HS-27A (cell line): ENCODE data around the gene SDHB.
A peak's percentile ranks its signal among the peaks of the same experiment; 100 is the strongest.

Experiments
- DNase-seq: peaks from one replicate; pipeline ENCODE4 v3.0.0-alpha.2; 2012; ENCODE audit warnings: low read depth, missing footprints

SDHB gene

DNA sequence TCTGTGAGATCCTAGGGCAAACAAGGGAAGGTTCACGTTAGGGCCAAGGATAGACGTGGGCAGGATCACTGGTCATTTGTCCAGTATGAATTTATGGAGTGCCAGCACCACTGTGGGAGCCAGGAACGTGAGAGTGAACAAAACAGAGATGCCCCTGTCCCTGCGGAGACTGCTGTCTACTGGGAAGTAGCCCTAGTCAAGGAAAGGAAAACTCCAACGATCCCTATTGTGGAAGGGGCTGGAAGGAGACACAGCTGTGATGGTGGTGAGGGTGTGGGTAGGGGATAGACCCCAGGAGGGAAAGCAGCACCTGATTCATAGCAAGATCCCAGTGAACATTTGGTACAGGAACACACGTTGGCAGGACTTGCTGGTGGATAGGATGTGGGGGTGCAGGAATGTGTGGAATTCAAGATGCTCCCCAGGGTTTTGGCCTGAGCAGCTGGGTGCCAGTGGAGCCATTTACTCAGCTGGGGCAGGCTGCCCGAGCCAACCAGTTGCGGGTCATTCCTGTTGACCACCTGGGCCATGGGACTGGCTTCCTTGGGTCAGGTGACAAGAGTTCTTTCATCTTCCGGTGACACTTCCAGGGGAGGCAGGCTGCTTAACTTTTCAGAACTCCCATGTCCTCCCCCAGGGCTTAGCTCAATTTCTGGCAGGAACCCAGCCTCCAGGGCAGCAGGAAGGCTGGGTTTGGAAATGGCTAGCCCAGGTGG lies 40.9 kb downstream of the SDHB start:
- peak; percentile 65 for DNase-seq

GRCh38 chr1:17011439-17012307 lies 42.2 kb downstream of the SDHB start, which contains the start of gene ATP13A2:
TSS of gene ATP13A2 (minus strand) at chr1:17011928. CDS start at chr1:17011738, 190 bp downstream.
- DNase-seq = no peak

DNA sequence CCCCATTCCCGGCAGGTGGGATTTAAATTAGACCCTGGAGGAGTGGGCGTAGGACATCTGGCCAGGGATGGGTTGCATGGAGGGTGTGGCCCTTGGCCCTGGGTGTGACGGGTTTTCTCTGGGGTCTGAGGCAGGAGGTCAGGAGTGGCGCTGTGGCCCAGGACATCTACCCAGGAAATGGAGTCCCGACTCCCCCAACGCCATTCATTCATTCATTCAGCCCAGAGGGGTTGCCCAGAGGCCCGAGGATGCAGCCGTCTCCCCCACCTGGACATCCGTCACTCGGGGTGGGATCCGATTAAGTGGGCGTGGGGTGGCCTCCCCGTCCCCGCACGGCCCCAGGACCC lies 42.8 kb downstream of the SDHB start:
- no peak for DNase-seq

- DNase-seq = no peak
Observed at GRCh38 chr1:17009706-17010105, 44.1 kb downstream of the SDHB start.

DNA sequence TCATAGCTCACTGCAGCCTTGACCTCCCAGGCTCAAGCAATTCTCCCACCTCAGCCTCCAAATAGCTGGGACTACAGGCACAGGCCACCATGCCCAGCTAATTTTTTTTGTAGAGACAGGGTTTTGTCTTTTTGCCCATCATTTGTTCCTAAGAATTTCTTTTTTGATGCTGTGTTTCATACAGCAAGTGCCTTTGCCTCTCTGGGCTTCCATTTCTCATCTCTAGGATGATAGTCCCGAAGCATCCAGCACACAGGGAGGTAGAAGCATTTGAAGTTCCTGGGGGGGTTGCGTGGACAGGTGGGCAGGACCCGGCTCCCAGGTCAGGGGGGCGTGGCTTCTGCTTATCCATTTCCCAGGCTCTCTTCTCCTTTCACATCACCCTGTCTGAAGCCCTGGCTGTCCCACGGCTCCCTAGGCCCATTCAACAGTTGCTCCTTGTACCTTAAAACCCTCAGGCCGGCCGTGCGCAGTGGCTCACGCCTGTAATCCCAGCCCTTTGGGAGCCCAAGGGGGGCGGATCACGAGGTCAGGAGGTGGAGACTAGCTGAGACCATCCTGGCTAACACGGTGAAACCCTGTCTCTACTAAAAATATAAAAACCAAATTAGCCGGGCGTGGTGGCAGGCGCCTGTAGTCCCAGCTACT lies 45.5 kb downstream of the SDHB start:
- DNase-seq = no peak

DNA sequence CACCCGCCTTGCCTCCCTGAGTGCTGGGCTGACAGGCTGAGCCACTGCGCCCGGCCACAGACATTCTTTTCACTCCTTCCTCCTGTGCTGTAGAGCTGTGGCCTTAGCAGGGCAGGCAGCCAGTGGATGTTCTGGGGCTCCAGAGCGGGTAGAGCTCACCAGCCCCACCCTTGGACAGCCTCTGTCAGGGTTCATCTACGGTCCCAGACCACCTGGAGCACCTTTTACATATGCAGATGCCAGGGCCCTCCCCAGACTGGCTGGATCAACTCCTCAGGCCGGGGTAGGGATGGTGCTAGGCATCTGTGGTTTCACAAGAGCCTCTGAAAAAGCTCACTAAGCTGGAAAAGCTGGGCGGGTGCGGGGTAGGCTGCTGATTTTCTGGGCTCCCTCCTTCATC lies 46.7 kb downstream of the SDHB start:
- no peak for DNase-seq

DNA sequence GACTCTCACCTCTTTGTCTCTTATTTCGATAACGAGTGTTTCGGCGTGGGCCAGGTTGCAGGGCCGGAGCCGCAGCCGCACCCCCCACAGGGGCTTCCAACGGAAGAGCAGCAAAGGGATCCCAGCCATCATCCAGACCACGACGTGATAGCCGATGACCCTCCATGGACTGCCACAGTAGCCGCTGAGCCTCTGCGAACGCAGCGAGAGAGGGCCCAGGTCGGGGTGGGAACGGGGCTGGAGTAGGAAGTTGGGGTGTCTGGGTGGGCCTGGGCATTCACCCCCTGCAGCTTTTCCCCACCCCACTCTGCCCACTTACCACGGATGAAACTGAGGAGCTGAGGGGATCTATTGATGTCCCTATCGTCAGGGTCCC lies 48.5 kb downstream of the SDHB start:
- DNase-seq = no peak

GRCh38 chr1:17004466-17005364 lies 49.1 kb downstream of the SDHB start:
- no peak for DNase-seq

DNA sequence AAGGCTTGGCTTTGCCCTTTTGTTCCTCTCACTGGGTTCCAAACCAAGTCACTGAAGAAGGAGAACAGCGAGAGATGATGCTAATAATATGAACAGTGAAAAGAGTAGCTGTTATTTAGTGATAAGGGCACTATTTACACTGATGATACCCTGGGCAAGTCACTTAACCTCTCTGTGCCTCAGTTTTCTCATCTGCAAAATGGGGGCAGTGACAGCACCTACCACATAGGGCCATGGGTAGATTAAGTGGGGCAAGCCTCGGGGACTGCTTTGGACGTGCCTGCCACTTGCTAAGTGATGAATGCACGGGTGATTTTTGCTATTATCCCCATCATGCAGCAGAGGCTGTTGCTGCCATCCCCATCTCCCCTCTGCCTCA lies 51.3 kb downstream of the SDHB start:
- no peak for DNase-seq

GRCh38 chr1:17001760-17002523 lies 51.9 kb downstream of the SDHB start:
- DNase-seq = no peak

- no peak for DNase-seq
Observed at GRCh38 chr1:16999863-17000262, 54.0 kb downstream of the SDHB start.

DNA sequence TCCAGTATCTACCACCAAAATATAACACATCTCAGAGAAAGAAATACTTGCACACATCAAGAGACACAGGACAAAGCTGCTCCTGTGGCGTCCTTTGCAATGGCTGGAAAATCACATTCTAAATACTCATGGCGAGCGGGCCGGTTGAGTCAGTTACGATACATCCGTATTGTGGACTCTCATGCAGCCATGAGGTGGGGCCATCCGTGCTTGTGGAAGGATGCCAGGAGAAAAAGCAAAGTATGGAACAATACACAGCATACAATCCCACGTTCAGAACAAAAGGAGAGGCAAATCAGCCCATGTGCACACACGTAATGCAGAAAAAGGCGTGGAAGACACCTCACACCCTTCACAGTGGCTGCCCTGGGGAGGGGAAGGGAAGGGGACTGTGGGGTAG lies 55.2 kb downstream of the SDHB start:
- no peak for DNase-seq

DNA sequence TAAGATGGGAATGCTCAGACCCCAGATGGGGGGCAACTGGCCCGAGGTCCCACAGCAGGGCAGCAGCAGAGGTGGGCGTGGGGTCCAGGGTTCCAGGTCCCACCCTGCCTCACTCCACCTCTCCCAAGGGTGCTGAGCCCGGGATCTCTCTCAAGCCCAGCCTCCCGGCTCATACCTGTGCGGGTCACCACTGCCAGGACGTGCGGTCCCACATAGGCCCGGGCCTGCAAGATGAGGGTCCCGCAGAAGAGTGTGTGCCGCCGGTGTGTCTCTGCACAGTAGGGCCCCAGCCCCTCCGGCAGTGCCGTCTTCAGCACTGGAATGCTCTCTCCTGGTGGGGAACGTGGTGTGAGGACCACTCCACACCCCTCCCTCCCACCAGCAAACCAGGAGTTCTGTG lies 57.0 kb downstream of the SDHB start:
- DNase-seq = no peak

DNA sequence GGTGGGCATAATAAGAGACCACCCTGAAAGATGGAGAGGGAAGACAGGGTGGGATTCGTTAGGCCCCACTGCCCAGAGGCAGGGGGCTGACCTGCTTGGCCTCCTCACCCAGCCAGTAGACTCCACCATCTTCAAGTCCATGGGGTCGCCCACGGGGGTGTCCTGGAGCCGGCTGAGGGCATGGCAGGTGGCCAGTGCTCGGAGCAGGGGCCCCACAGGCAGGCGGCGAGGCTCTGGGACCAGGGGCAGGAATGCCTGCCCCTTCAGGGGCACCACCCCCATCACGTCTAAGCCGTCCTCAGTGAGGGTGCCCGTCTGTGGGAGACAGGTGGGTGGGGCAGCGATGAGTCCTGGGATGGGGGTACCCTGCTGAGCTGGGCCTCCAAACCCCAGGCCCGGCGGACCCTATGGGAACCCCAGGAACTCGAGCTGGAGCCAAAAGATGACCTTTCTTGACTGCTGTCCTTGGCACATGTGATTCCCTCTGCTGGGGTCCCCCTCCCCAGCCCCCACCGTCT lies 60.3 kb downstream of the SDHB start:
- no peak for DNase-seq

GRCh38 chr1:16992675-16993074 lies 61.2 kb downstream of the SDHB start:
- no peak for DNase-seq

GRCh38 chr1:16992102-16992501 lies 61.7 kb downstream of the SDHB start:
- DNase-seq = no peak

DNA sequence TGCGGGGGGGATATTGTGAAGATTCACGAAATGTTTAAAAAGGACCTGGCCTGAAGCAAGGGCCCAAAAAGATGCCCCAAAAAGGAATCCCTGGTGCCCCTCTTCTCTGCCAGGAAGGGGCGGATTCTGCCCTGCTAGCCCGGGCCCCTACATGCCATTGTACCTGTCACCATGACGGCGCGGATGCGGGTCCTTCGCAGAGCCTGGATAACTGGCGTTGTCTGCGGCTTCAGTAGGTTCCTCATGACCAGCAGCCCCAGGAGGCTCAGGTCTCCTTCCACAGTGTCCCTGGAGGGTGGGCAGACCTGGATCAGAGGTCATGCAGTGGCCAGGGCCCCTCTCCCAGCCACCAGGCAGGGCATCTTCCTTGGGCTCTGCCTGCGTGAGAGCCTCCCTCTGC lies 62.3 kb downstream of the SDHB start:
- no peak for DNase-seq

GRCh38 chr1:16989676-16990391 lies 64.0 kb downstream of the SDHB start:
- no peak for DNase-seq

DNA sequence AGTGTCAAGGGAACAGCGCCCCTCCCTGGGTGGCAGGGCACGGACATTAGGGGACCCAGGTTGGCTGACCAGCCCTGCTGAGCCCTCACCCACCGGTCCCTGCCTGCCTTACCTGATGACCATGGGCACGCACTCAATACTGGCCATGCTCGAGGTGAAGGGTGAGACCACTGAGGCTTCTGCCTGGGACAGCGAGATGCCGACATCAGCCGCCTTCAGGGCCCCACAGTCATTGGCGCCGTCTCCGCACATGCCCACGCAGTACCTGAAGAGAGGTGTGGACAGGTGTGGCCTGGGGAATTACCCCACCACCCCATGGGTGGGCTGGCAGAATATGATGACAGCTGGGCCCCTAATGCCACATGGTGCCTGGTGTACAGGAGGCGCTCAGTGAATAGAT lies 65.6 kb downstream of the SDHB start:
- no peak for DNase-seq

DNA sequence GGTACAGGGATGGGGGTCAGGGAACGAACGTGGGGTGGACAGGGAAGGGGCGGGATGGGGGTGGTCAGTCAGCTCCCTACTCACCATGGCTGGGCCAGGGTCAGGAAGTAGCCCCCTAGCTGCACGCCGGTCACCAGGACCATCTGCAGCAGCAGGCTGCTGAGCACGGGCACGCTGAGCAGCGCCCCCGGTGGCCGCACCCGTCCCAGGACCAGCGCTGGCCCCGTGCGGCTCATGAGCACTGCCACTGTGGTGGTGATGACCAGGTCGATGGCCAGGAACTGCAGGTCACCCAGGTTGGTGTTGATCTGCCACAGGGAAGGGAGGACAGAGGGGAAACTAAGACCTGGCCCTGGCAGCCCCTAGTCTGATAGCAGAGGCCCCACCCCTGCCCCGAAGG lies 66.9 kb downstream of the SDHB start:
- DNase-seq = no peak
